Urinary bladder (tissue), 4 donors: ENCODE measurements around the gene VPS13C. TPM values are rescaled to one million over a fixed set of nuclear protein-coding genes. Genes with fewer than 3 reads are reported as not detected.

Experiments
- DNase-seq: peaks from one replicate; pipeline ENCODE4 v3.0.0-alpha.2; 2015; ENCODE audit errors: extremely low spot score
- H3K27ac ChIP-seq: one replicate; pipeline ENCODE4 v1.5.1; 2013; ENCODE audit warnings: low read depth, mild to moderate bottlenecking, moderate library complexity
- H3K36me3 ChIP-seq: one replicate; pipeline ENCODE4 v1.6.1; 2013; ENCODE audit warnings: mild to moderate bottlenecking, moderate library complexity; ENCODE audit not compliant: insufficient read depth
- H3K4me1 ChIP-seq: one replicate; pipeline ENCODE4 v1.6.1; 2013; ENCODE audit warnings: mild to moderate bottlenecking, moderate library complexity; ENCODE audit not compliant: insufficient read depth
- H3K4me3 ChIP-seq: one replicate; pipeline ENCODE4 v1.5.1; 2013; ENCODE audit warnings: low read depth, low read length
- WGBS: extraction: QIAGEN DNeasy Blood & Tissue Kit; methylation state at CpG from one replicate; pipeline ENCODE4 v1.1.7; 2013; 5-methylcytosine and 5-hydroxymethylcytosine counted together
- polyA plus RNA-seq: library from polyadenylated mRNA; stranded (reverse); fragments of 200-250 nt; gene quantifications from one replicate; pipeline ENCODE4 v1.2.3, GENCODE V29; 2013
- total RNA-seq: library from RNA; depleted of rRNA; stranded (reverse); fragments of >200 nt; gene quantifications from one replicate; pipeline ENCODE4 v1.2.3, GENCODE V29; 2014
- donor health status: healthy with polysubstance abuse.
- donor health status: healthy.

The VPS13C gene
- total and polyA plus RNA-seq, 2 donors = 19.5 to 202 TPM

GRCh38 chr15:61812476-61812875 lies 247.8 kb downstream of the VPS13C start:
- H3K27ac ChIP-seq = no peak overlapping the region
- WGBS = 89% methylated on average over 6 of the region's 6 CpGs
- no peak overlapping the region for H3K4me3 ChIP-seq
- no peaks in the 10 kb centered on the region for H3K4me1 ChIP-seq
- no peak for DNase-seq
- H3K36me3 ChIP-seq = no peaks in the 10 kb centered on the region

- Histone ChIP-seq H3K4me1 (no peaks in the 10 kb centered on the region), H3K27ac (no peak overlapping the region), H3K4me3 (no peak overlapping the region), H3K36me3 (no peaks in the 10 kb centered on the region)
- 70% methylated on average over 8 of the region's 8 CpGs for WGBS
- no peak for DNase-seq
Measured at GRCh38 chr15:61811952-61812351, 248.3 kb downstream of the VPS13C start.

GRCh38 chr15:61809216-61809615 lies 251.0 kb downstream of the VPS13C start:
- Histone ChIP-seq H3K4me3 (no peak overlapping the region), H3K27ac (no peak overlapping the region), H3K36me3 (no peaks in the 10 kb centered on the region), H3K4me1 (no peaks in the 10 kb centered on the region)
- 91% methylated on average over 7 of the region's 7 CpGs for WGBS
- no peak for DNase-seq

DNA sequence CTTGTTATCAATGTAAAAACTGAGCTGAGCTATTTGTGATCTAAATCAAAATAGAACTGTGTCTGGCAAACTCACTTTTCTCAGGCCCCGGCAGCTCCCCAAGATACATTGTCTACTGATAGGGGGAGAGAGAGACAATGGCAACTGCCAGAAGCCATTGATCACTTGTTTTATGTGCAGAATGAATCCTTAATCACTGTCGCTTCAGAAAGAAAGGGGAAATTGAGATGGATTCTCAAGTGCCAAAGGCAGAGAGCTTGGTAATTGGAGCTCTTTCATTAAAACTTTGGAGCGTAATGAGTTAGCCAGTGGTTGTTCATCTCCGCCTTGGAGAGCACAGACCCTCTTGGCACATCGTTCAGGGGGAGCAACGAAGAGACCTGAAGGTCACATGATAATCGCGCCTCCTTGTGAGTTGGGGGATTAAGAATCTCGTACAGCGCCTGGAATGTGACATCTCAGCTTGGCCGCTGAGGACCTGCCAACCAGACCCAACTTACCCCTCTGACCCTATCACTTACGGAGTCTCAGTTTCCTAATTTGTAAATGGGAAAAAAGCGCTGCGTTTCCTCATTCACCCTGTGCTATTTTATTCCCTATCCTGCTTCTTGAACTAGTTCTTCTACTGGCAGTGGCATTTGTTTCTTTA lies 252.8 kb downstream of the VPS13C start:
- no peak for DNase-seq
- Histone ChIP-seq H3K36me3 (no peaks in the 10 kb centered on the region), H3K4me3 (no peak overlapping the region), H3K27ac (no peak overlapping the region), H3K4me1 (no peaks in the 10 kb centered on the region)
- 91% methylated on average over 14 of the region's 14 CpGs for WGBS

Other genes starting within 250 kb of the VPS13C start
- gene C2CD4A, start 6.5 kb upstream of the VPS13C start, total RNA-seq = 0.11 TPM
- 0.05 TPM for gene C2CD4A, start 6.5 kb upstream of the VPS13C start, polyA plus RNA-seq
- gene C2CD4B, start 104.8 kb upstream of the VPS13C start, total RNA-seq = 2.2 TPM
- gene C2CD4B, start 104.8 kb upstream of the VPS13C start, polyA plus RNA-seq = 1.5 TPM